Measurements from ENCODE around the gene TSG101.

Gene TSG101

DNA sequence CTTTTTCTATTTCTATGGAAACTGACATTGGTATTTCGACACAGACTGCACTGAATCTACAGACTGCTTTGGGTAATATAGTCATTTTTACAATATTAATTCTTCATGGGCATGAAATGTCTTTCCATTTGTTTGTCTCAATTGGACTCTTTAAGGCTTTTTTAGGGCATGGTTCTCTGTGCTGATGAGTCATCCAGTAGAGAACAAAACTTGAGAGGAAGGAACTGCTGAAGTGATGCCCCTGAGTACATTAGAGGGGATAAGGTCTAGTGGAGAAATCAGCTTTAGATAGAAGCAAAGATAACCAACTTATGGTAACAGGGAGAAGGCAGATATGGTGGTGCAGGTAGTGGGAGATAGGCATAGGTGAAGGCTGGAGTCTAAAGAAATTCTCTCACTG is 25.1 kb downstream of the TSG101 start:
- POLR2A ChIA-PET, result no interaction called here
- CTCF ChIA-PET, result interaction anchor here (1.0 kb wide), 1 partner anchor 21 kb away, joined by 3 read pairs; no protein-coding TSS in a partner anchor
- Histone ChIP-seq H3K4me3 (ENCODE audit: low read depth, low read length) (no peak overlapping the region), H3K36me3 (ENCODE audit: control insufficient read depth in 2 of 2, insufficient read depth in 1 of 2, low read length in 2 of 2) (peaks cover 5 to 73% of the 10 kb centered on the region in 2 experiments; a peak in 2 of 3 replicates), H3K9me3 (ENCODE audit: control insufficient read depth, insufficient read depth, low read depth, low read length) (no peaks in the 10 kb centered on the region), H3K27ac (ENCODE audit: extremely low read depth, low read depth, low read length) (no peak overlapping the region), H3K4me1 (ENCODE audit: control insufficient read depth, insufficient read depth, low read length) (no peaks in the 10 kb centered on the region)
- TF ChIP-seq BCL11A (tag by site-specific recombination; IDR thresholded peaks at IDR 0.05; ENCODE audit: low read depth) (no peak), ZNF354C (tag by site-specific recombination; IDR thresholded peaks at IDR 0.05; ENCODE audit: borderline replicate concordance, low read depth) (no peak), ZNF624 (tag by site-specific recombination; IDR thresholded peaks at IDR 0.05) (no peak), ZFP3 (tag by site-specific recombination; IDR thresholded peaks at IDR 0.05; ENCODE audit: low read depth) (no peak), ZNF585B (tag by site-specific recombination; IDR thresholded peaks at IDR 0.05) (no peak), GFI1B (tag by site-specific recombination; IDR thresholded peaks at IDR 0.05) (no peak), ZNF324 (tag by site-specific recombination; IDR thresholded peaks at IDR 0.05) (no peak), ZNF76 (tag by site-specific recombination; IDR thresholded peaks at IDR 0.05; ENCODE audit: borderline replicate concordance, low read depth) (no peak), ZNF302 (tag by site-specific recombination; IDR thresholded peaks at IDR 0.05; ENCODE audit: low read depth) (no peak), ZNF791 (tag by site-specific recombination; IDR thresholded peaks at IDR 0.05) (no peak), PRDM1 (tag by site-specific recombination; IDR thresholded peaks at IDR 0.05) (no peak)
- TF ChIP-seq, protein P1, sequence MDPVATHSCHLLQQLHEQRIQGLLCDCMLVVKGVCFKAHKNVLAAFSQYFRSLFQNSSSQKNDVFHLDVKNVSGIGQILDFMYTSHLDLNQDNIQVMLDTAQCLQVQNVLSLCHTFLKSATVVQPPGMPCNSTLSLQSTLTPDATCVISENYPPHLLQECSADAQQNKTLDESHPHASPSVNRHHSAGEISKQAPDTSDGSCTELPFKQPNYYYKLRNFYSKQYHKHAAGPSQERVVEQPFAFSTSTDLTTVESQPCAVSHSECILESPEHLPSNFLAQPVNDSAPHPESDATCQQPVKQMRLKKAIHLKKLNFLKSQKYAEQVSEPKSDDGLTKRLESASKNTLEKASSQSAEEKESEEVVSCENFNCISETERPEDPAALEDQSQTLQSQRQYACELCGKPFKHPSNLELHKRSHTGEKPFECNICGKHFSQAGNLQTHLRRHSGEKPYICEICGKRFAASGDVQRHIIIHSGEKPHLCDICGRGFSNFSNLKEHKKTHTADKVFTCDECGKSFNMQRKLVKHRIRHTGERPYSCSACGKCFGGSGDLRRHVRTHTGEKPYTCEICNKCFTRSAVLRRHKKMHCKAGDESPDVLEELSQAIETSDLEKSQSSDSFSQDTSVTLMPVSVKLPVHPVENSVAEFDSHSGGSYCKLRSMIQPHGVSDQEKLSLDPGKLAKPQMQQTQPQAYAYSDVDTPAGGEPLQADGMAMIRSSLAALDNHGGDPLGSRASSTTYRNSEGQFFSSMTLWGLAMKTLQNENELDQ (tag by site-specific recombination; IDR thresholded peaks at IDR 0.05; ENCODE audit: low read depth), result no peak
- TF ChIP-seq, protein P2, sequence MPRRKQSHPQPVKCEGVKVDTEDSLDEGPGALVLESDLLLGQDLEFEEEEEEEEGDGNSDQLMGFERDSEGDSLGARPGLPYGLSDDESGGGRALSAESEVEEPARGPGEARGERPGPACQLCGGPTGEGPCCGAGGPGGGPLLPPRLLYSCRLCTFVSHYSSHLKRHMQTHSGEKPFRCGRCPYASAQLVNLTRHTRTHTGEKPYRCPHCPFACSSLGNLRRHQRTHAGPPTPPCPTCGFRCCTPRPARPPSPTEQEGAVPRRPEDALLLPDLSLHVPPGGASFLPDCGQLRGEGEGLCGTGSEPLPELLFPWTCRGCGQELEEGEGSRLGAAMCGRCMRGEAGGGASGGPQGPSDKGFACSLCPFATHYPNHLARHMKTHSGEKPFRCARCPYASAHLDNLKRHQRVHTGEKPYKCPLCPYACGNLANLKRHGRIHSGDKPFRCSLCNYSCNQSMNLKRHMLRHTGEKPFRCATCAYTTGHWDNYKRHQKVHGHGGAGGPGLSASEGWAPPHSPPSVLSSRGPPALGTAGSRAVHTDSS (tag by site-specific recombination; IDR thresholded peaks at IDR 0.05), result no peak
- TF ChIP-seq, protein P3, sequence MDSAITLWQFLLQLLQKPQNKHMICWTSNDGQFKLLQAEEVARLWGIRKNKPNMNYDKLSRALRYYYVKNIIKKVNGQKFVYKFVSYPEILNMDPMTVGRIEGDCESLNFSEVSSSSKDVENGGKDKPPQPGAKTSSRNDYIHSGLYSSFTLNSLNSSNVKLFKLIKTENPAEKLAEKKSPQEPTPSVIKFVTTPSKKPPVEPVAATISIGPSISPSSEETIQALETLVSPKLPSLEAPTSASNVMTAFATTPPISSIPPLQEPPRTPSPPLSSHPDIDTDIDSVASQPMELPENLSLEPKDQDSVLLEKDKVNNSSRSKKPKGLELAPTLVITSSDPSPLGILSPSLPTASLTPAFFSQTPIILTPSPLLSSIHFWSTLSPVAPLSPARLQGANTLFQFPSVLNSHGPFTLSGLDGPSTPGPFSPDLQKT (IDR thresholded peaks at IDR 0.05; ENCODE audit: borderline replicate concordance, low read depth, low read length), result no peak
- TF ChIP-seq, protein P4, sequence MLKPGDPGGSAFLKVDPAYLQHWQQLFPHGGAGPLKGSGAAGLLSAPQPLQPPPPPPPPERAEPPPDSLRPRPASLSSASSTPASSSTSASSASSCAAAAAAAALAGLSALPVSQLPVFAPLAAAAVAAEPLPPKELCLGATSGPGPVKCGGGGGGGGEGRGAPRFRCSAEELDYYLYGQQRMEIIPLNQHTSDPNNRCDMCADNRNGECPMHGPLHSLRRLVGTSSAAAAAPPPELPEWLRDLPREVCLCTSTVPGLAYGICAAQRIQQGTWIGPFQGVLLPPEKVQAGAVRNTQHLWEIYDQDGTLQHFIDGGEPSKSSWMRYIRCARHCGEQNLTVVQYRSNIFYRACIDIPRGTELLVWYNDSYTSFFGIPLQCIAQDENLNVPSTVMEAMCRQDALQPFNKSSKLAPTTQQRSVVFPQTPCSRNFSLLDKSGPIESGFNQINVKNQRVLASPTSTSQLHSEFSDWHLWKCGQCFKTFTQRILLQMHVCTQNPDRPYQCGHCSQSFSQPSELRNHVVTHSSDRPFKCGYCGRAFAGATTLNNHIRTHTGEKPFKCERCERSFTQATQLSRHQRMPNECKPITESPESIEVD (tag by site-specific recombination; IDR thresholded peaks at IDR 0.05), result no peak
- TF ChIP-seq, protein P5, sequence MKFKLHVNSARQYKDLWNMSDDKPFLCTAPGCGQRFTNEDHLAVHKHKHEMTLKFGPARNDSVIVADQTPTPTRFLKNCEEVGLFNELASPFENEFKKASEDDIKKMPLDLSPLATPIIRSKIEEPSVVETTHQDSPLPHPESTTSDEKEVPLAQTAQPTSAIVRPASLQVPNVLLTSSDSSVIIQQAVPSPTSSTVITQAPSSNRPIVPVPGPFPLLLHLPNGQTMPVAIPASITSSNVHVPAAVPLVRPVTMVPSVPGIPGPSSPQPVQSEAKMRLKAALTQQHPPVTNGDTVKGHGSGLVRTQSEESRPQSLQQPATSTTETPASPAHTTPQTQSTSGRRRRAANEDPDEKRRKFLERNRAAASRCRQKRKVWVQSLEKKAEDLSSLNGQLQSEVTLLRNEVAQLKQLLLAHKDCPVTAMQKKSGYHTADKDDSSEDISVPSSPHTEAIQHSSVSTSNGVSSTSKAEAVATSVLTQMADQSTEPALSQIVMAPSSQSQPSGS (tag by site-specific recombination; IDR thresholded peaks at IDR 0.05; ENCODE audit: low read depth), result no peak

DNA sequence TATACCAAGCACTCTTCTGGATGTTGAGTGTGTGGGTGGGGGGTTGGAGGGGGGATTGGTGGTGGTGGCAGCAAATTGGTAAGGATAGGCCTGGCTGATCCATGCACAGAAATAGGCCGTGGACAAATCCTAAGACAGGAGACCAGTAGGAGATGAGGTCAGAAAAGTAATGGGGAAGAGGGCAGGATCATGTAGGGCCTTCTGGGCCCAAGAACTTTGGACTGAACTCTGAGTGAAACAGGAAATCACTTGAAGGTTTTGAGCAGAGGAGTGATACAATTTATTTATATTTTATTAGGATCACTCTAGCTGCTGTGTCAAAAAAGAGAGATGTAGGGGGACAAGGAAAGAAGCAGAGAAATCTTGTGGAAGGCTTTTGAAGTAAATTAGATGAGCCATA is 28.7 kb downstream of the TSG101 start:
- CTCF ChIA-PET, result no interaction called here

More for the DNA sequence above, 28.7 kb downstream of the TSG101 start:
- POLR2A ChIA-PET, result no interaction called here
- no peaks in the 10 kb centered on the region for H3K9me3 ChIP-seq (ENCODE audit: control insufficient read depth, insufficient read depth, low read depth, low read length)
- H3K36me3 ChIP-seq (ENCODE audit: control insufficient read depth in 2 of 2, insufficient read depth in 1 of 2, low read length in 2 of 2), result peaks cover 0 to 64% of the 10 kb centered on the region in 2 experiments; a peak in 2 of 3 replicates
- no peak overlapping the region for H3K27ac ChIP-seq (ENCODE audit: extremely low read depth, low read depth, low read length)
- H3K4me1 ChIP-seq (ENCODE audit: control insufficient read depth, insufficient read depth, low read length), result peaks cover 7% of the 10 kb centered on the region; the same call in 1 of the 2 replicates
- no peak overlapping the region for H3K4me3 ChIP-seq (ENCODE audit: low read depth, low read length)
- TF ChIP-seq, protein P6, sequence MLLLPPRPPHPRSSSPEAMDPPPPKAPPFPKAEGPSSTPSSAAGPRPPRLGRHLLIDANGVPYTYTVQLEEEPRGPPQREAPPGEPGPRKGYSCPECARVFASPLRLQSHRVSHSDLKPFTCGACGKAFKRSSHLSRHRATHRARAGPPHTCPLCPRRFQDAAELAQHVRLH (tag by site-specific recombination; IDR thresholded peaks at IDR 0.05), result no peak
- no peak for TF ChIP-seq ZNF335 (tag by site-specific recombination; conservative IDR thresholded peaks at IDR 0.05)
